H1 (cell line): ENCODE data around the gene EFCAB6. TPM values are rescaled to one million over a fixed set of nuclear protein-coding genes. Genes with fewer than 3 reads are reported as not detected.

Experiments used
- CTCF ChIA-PET: fragments of 300-600 bp; sonication (Branson Sonifier 250); formaldehyde crosslinking; loops from one replicate; lab custom pipeline; 2021; ENCODE audit not compliant: partially characterized antibody; lab: Charles Lee
- POLR2A ChIA-PET: fragments of 300-600 bp; sonication (Branson Sonifier 250); formaldehyde crosslinking; loops from one replicate; lab custom pipeline; 2021; ENCODE audit warnings: inconsistent platforms; ENCODE audit not compliant: partially characterized antibody; lab: Charles Lee
- DNase-seq, 2 experiments: peaks; one replicate each; pipeline versions ENCODE4 v3.0.0 to v3.0.0-alpha.2; 2010 to 2022; ENCODE audit warnings: low spot score in 2 of 2, low read depth in 1 of 2, mixed read lengths in 1 of 2
- FAIRE-seq: peaks from 2 replicates; lab custom pipeline; 2011; peaks lifted over from hg19 to GRCh38; lab: Jason Lieb, UNC
- H2AFZ ChIP-seq: 2 replicates; pipeline ENCODE4 v1.8.1; 2012; ENCODE audit warnings: low read length, inconsistent platforms
- H2AK5ac ChIP-seq: 2 replicates; pipeline ENCODE4 v1.6.1; 2013; ENCODE audit warnings: low read depth, low read length
- H2BK120ac ChIP-seq: replicated peaks from 2 replicates; pipeline ENCODE3; 2013; ENCODE audit warnings: low read depth, low read length, inconsistent platforms
- H2BK12ac ChIP-seq: 2 replicates; pipeline ENCODE4 v1.6.1; 2013; ENCODE audit warnings: low read depth, low read length
- H2BK15ac ChIP-seq: 2 replicates; pipeline ENCODE4 v1.6.1; 2013; ENCODE audit warnings: low read length
- H2BK20ac ChIP-seq: 2 replicates; pipeline ENCODE4 v1.6.1; 2013; ENCODE audit warnings: low read length
- H2BK5ac ChIP-seq: 2 replicates; pipeline ENCODE4 v1.6.1; 2013; ENCODE audit warnings: low read depth, low read length
- H3K14ac ChIP-seq: 2 replicates; pipeline ENCODE4 v1.6.1; 2013; ENCODE audit warnings: inconsistent platforms; ENCODE audit not compliant: insufficient read length
- H3K18ac ChIP-seq: 2 replicates; pipeline ENCODE4 v1.6.1; 2013; ENCODE audit warnings: low read length; ENCODE audit errors: extremely low read depth
- H3K23ac ChIP-seq: 2 replicates; pipeline ENCODE4 v1.6.1; 2013; ENCODE audit warnings: inconsistent platforms; ENCODE audit not compliant: insufficient read length
- H3K23me2 ChIP-seq: 2 replicates; pipeline ENCODE4 v1.6.1; 2013; ENCODE audit warnings: low read depth, low read length
- H3K27ac ChIP-seq: 2 replicates; pipeline ENCODE4 v1.6.1; 2011; ENCODE audit warnings: low read depth, low read length, inconsistent platforms
- H3K27me3 ChIP-seq, 4 experiments: replicated peaks in 1 of 4; 1 replicate in 1 of 4; 2 replicates in 3 of 4; pipeline versions ENCODE4 v1.6.1 to v1.8.1; 2011 to 2013; ENCODE audit warnings: low read length in 3 of 4, mild to moderate bottlenecking in 3 of 4, inconsistent platforms in 2 of 4, mixed read lengths in 2 of 4, moderate library complexity in 1 of 4; ENCODE audit not compliant: control insufficient read depth in 3 of 4, insufficient read depth in 3 of 4; ENCODE audit errors: extremely low read depth in 1 of 4
- H3K36me3 ChIP-seq, 4 experiments: 2 replicates each; pipeline versions ENCODE4 v1.6.1 to v1.8.1; 2011 to 2013; ENCODE audit warnings: mild to moderate bottlenecking in 4 of 4, low read length in 3 of 4, moderate library complexity in 2 of 4, control low read depth in 1 of 4, inconsistent platforms in 1 of 4; ENCODE audit not compliant: insufficient read depth in 4 of 4, control insufficient read depth in 2 of 4
- H3K4ac ChIP-seq: replicated peaks from 2 replicates; pipeline ENCODE3; 2013; ENCODE audit warnings: low read length, low read depth, mixed read lengths, inconsistent platforms; ENCODE audit not compliant: insufficient read length
- H3K4me1 ChIP-seq, 4 experiments: replicated peaks in 1 of 4; 1 replicate in 1 of 4; 2 replicates in 3 of 4; pipeline versions ENCODE4 v1.6.1 to v1.8.1; 2011 to 2013; ENCODE audit warnings: low read length in 3 of 4, inconsistent platforms in 2 of 4, mixed read lengths in 1 of 4; ENCODE audit not compliant: insufficient read depth in 4 of 4, control insufficient read depth in 3 of 4
- H3K4me2 ChIP-seq, 2 experiments: 2 replicates each; pipeline versions ENCODE4 v1.6.1 to v1.8.1; 2011 to 2013; ENCODE audit warnings: low read depth in 2 of 2, low read length in 2 of 2, control low read depth in 1 of 2, inconsistent platforms in 1 of 2, mild to moderate bottlenecking in 1 of 2; ENCODE audit not compliant: insufficient read depth in 1 of 2
- H3K4me3 ChIP-seq, 4 experiments: fragments of 200-600, 300-600 bp in 1 of 4; sonication (generic), shearing (Covaris generic), sonication (Bioruptor Twin) in 1 of 4; 2 replicates each; pipeline versions ENCODE4 v1.5.1 to v1.8.1; 2011 to 2016; ENCODE audit warnings: low read length in 4 of 4, low read depth in 3 of 4, control low read depth in 2 of 4, inconsistent platforms in 2 of 4, mild to moderate bottlenecking in 2 of 4, mixed read lengths in 1 of 4, moderate library complexity in 1 of 4; ENCODE audit not compliant: insufficient read depth in 2 of 4; ENCODE audit errors: extremely low read depth in 1 of 4
- H3K56ac ChIP-seq: replicated peaks from 2 replicates; pipeline ENCODE3; 2013; ENCODE audit warnings: low read depth, mild to moderate bottlenecking, mixed read lengths, low read length, inconsistent platforms; ENCODE audit not compliant: insufficient read length
- H3K79me1 ChIP-seq: 2 replicates; pipeline ENCODE4 v1.6.1; 2013; ENCODE audit warnings: low read depth, low read length, control low read depth
- H3K79me2 ChIP-seq, 2 experiments: 2 replicates each; pipeline versions ENCODE4 v1.6.1 to v1.8.1; 2012 to 2013; ENCODE audit warnings: low read length in 2 of 2, mild to moderate bottlenecking in 2 of 2, inconsistent platforms in 1 of 2; ENCODE audit not compliant: insufficient read depth in 2 of 2, control insufficient read depth in 1 of 2
- H3K9ac ChIP-seq, 4 experiments: replicated peaks in 1 of 4; 1 replicate in 1 of 4; 2 replicates in 3 of 4; pipeline versions ENCODE4 v1.6.1 to v1.8.1; 2011 to 2013; ENCODE audit warnings: low read depth in 3 of 4, low read length in 3 of 4, control low read depth in 2 of 4, mild to moderate bottlenecking in 2 of 4, moderate library complexity in 2 of 4, inconsistent platforms in 1 of 4; ENCODE audit errors: extremely low read depth in 1 of 4
- H3K9me3 ChIP-seq, 2 experiments: 2 replicates each; pipeline versions ENCODE4 v1.6.1 to v1.8.1; 2012 to 2013; ENCODE audit warnings: mild to moderate bottlenecking in 2 of 2, moderate library complexity in 2 of 2, control low read depth in 1 of 2, inconsistent platforms in 1 of 2, low read depth in 1 of 2, low read length in 1 of 2, mixed read lengths in 1 of 2; ENCODE audit not compliant: insufficient read depth in 2 of 2
- H4K20me1 ChIP-seq, 2 experiments: replicated peaks in 1 of 2; 2 replicates each; pipeline versions ENCODE3 to v1.8.1; 2011 to 2013; ENCODE audit warnings: inconsistent platforms in 2 of 2, low read length in 2 of 2, mild to moderate bottlenecking in 1 of 2; ENCODE audit not compliant: insufficient read depth in 2 of 2, control insufficient read depth in 1 of 2
- H4K5ac ChIP-seq: 2 replicates; pipeline ENCODE4 v1.6.1; 2013; ENCODE audit warnings: low read length, low read depth, mixed read lengths, inconsistent platforms; ENCODE audit not compliant: insufficient read length
- H4K8ac ChIP-seq: 2 replicates; pipeline ENCODE4 v1.8.0; 2013; ENCODE audit warnings: mild to moderate bottlenecking, moderate library complexity, low read length, inconsistent platforms; ENCODE audit not compliant: insufficient read depth; ENCODE audit errors: extremely low read depth
- H4K91ac ChIP-seq: replicated peaks from 2 replicates; pipeline ENCODE3; 2013; ENCODE audit warnings: low read length, mixed read lengths, inconsistent platforms; ENCODE audit not compliant: insufficient read length
- ASH2L ChIP-seq: fragments of 200-600, 300-600 bp; sonication (generic); IDR thresholded peaks from one replicate; pipeline ENCODE4 v1.7.1; 2017; ENCODE audit warnings: low read length
- CBX8 ChIP-seq: fragments of 300-800, 300-1000 bp; sonication (generic); IDR thresholded peaks from 2 replicates; pipeline ENCODE4 v1.7.1; 2016; ENCODE audit warnings: low read depth, low read length, borderline replicate concordance
- EP300 ChIP-seq, 2 experiments: IDR thresholded peaks; 1 replicate in 1 of 2; 2 replicates in 1 of 2; pipeline ENCODE4 v1.6.1; 2011 to 2012; ENCODE audit warnings: low read depth in 2 of 2, low read length in 2 of 2, mild to moderate bottlenecking in 2 of 2, borderline replicate concordance in 1 of 2, inconsistent platforms in 1 of 2, moderate library complexity in 1 of 2
- GABPA ChIP-seq: IDR thresholded peaks from 2 replicates; pipeline ENCODE4 v1.6.1; 2011; ENCODE audit warnings: mild to moderate bottlenecking, low read length, moderate library complexity, borderline replicate concordance; ENCODE audit not compliant: insufficient read depth
- KDM5A ChIP-seq: fragments of 200-600 bp; IDR thresholded peaks from 2 replicates; pipeline ENCODE4 v1.7.1; 2012; ENCODE audit warnings: mild to moderate bottlenecking, low read length, inconsistent platforms, mixed read lengths
- PHF8 ChIP-seq: fragments of 200-600 bp; sonication (generic); conservative IDR thresholded peaks from 2 replicates; pipeline ENCODE4 v1.7.1; 2012; ENCODE audit warnings: low read depth, mild to moderate bottlenecking, inconsistent platforms, low read length, moderate library complexity
- POLR2AphosphoS5 ChIP-seq: IDR thresholded peaks from 2 replicates; pipeline ENCODE4 v1.6.1; 2011; ENCODE audit warnings: low read depth, low read length
- RAD21 ChIP-seq, 2 experiments: IDR thresholded peaks in 1 of 2; conservative IDR thresholded peaks in 1 of 2; 2 replicates each; pipeline ENCODE4 v1.6.1; 2011; ENCODE audit warnings: low read depth in 2 of 2, low read length in 2 of 2, improper control_type of control experiment in 1 of 2, inconsistent platforms in 1 of 2, mild to moderate bottlenecking in 1 of 2, moderate library complexity in 1 of 2
- SIX5 ChIP-seq: IDR thresholded peaks from 2 replicates; pipeline ENCODE4 v1.6.1; 2011; ENCODE audit warnings: mild to moderate bottlenecking, low read depth, low read length
- WGBS, 2 experiments: shearing (Covaris generic) in 1 of 2; methylation state at CpG; one replicate each; pipeline versions ENCODE4 v1.1.6 to v1.1.7; 2013 to 2015; ENCODE audit warnings: low lambda C conversion rate in 2 of 2, mixed read lengths in 2 of 2, inconsistent platforms in 1 of 2, low coverage in 1 of 2, missing lambda C conversion rate in 1 of 2; ENCODE audit not compliant: insufficient replicate concordance in 2 of 2, insufficient coverage in 1 of 2, insufficient read length in 1 of 2; ENCODE audit errors: extremely low coverage in 1 of 2, missing lambda C conversion rate in 1 of 2; 5-methylcytosine and 5-hydroxymethylcytosine counted together
- polyA plus RNA-seq, 7 experiments: library from polyadenylated mRNA; depleted of rRNA in 3 of 7; stranded (reverse) in 5 of 7; unstranded in 2 of 7; fragments of >200 nt in 5 of 7; fragments of 200-250 nt in 2 of 7; gene quantifications; 1 replicate in 5 of 7; 2 replicates in 1 of 7; 4 replicates in 1 of 7; pipeline versions ENCODE4 v1.2.1 to v1.2.3, GENCODE V29; 2011 to 2013; ENCODE audit warnings: missing spikeins in 2 of 7, mixed read lengths in 2 of 7
- total RNA-seq: library from RNA; stranded (reverse); fragmentation: NEBNext Ultra II Directional; extraction: Animal tissue kit (Norgen Biotek cat#: 25700); gene quantifications from 2 replicates; pipeline ENCODE4 v1.2.1, GENCODE V29; 2021

Gene EFCAB6
- total and polyA plus RNA-seq, 2 of the 8 experiments (the other 6 are each of a cell fraction or from before 2014, with no cell fraction given): 0.32 to 1.7 TPM

GRCh38 chr22:43745783-43746356, 66.2 kb downstream of the EFCAB6 start:
- no peak overlapping the region for H3K9ac ChIP-seq
- peaks cover 5 to 17% (median 10%) of the 10 kb centered on the region in 4 experiments; a peak in 5 of 7 replicates for H3K4me1 ChIP-seq
- no peaks in the 10 kb centered on the region for H3K79me1 ChIP-seq
- peaks cover 0 to 2% of the 10 kb centered on the region in 2 experiments for H4K20me1 ChIP-seq
- no peak overlapping the region for H2BK120ac ChIP-seq
- H4K8ac ChIP-seq: no peak overlapping the region
- TF ChIP-seq ASH2L (no peak), KDM5A (no peak), PHF8 (no peak), SIX5 (no peak), EP300 (IDR thresholded peaks at IDR 0.05; ENCODE audit: borderline replicate concordance in 1 of 2, low read depth in 2 of 2, low read length in 2 of 2) (no peak), RAD21 (IDR thresholded peaks at IDR 0.05 in 1 of 2, conservative IDR thresholded peaks at IDR 0.05 in 1 of 2; ENCODE audit: low read depth in 2 of 2, low read length in 2 of 2) (no peak), POLR2AphosphoS5 (no peak), GABPA (no peak), CBX8 (no peak)
- ChIA-PET CTCF (interaction anchor here (0.6 to 2.6 kb wide), 8 partner anchors 8 to 400 kb away, joined by 3 to 7 read pairs (median 4); no protein-coding TSS in a partner anchor), POLR2A (no interaction called here)
- peaks cover 6% of the 10 kb centered on the region; the same call in 1 of the 2 replicates for H3K23me2 ChIP-seq
- no peak overlapping the region for H2AFZ ChIP-seq
- H3K14ac ChIP-seq: no peak overlapping the region
- no peak overlapping the region for H4K5ac ChIP-seq
- DNase-seq (no peak), FAIRE-seq (no peak)
- no peaks in the 10 kb centered on the region; a peak in 1 of 7 replicates for H3K27me3 ChIP-seq
- H2BK20ac ChIP-seq: no peak overlapping the region
- H2BK12ac ChIP-seq: no peak overlapping the region
- no peak overlapping the region for H3K18ac ChIP-seq
- no peak overlapping the region for H3K4ac ChIP-seq
- no peak overlapping the region for H3K56ac ChIP-seq
- 85% methylated on average over 13 of the region's 13 CpGs; no CpG with 5 or more reads in 1 of the 2 experiments for WGBS, 2 experiments
- H3K36me3 ChIP-seq: no peaks in the 10 kb centered on the region
- no peak overlapping the region for H3K23ac ChIP-seq
- no peak overlapping the region for H3K4me2 ChIP-seq
- H2BK15ac ChIP-seq: no peak overlapping the region
- no peak overlapping the region for H3K4me3 ChIP-seq
- no peak overlapping the region; the same call in 1 of the 2 replicates for H2AK5ac ChIP-seq
- no peaks in the 10 kb centered on the region for H3K9me3 ChIP-seq
- H2BK5ac ChIP-seq: no peak overlapping the region
- H3K79me2 ChIP-seq: no peaks in the 10 kb centered on the region
- H3K27ac ChIP-seq: no peak overlapping the region
- no peak overlapping the region for H4K91ac ChIP-seq
